ENCODE measurements around the gene USP17L12.
"Not testable (repeated sequence)": the region's sequence is repeated elsewhere in the genome, so short reads cannot be mapped to it uniquely, and the experiment has no call there.

The USP17L12 gene, protein sequence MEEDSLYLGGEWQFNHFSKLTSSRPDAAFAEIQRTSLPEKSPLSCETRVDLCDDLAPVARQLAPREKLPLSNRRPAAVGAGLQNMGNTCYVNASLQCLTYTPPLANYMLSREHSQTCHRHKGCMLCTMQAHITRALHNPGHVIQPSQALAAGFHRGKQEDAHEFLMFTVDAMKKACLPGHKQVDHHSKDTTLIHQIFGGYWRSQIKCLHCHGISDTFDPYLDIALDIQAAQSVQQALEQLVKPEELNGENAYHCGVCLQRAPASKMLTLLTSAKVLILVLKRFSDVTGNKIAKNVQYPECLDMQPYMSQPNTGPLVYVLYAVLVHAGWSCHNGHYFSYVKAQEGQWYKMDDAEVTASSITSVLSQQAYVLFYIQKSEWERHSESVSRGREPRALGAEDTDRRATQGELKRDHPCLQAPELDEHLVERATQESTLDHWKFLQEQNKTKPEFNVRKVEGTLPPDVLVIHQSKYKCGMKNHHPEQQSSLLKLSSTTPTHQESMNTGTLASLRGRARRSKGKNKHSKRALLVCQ

DNA sequence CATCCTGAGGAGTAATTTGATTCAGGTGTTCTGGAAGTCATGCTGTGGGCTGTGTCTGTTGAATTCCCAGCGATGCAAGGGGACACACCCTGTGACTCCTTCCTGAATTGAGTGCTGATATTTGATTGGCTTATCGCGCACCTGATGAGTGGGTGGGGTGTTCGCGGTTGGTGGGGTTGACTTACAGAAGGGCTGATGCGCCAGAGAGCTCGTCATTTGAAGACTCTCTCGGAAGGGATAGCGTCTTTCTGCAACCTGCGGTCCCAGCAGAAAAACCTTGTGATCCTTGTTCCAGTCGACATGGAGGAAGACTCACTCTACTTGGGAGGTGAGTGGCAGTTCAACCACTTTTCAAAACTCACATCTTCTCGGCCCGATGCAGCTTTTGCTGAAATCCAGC lies at the start of gene USP17L12:
Gene USP17L12 (plus strand): TSS at position 301 of the 400 bp plus-strand sequence. CDS start 0 bp downstream, at position 301.
- not testable (repeated sequence) for H3K36me3 ChIP-seq (ENCODE audit: insufficient read depth, low read length); H3K9me3 ChIP-seq (ENCODE audit: control insufficient read depth, insufficient read depth, low read length); H3K4me1 ChIP-seq (ENCODE audit: insufficient read depth, low read length); H3K9ac ChIP-seq (ENCODE audit: low read depth, low read length)

DNA sequence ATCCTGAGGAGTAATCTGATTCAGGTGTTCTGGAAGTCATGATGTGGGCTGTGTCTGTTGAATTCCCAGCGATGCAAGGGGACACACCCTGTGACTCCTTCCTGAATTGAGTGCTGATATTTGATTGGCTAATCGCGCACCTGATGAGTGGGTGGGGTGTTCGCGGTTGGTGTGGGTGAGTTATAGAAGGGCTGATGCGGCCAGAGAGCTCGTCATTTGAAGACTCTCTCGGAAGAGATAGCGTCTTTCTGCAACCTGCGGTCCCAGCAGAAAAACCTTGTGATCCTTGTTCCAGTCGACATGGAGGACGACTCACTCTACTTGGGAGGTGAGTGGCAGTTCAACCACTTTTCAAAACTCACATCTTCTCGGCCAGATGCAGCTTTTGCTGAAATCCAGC lies 9.6 kb upstream of the USP17L12 start, which contains the start of gene USP17L10:
Gene USP17L10 (plus strand): TSS at position 301 of the 400 bp plus-strand sequence. CDS start 0 bp downstream, at position 301.
- H3K4me1 ChIP-seq (ENCODE audit: insufficient read depth, low read length); H3K36me3 ChIP-seq (ENCODE audit: insufficient read depth, low read length); H3K9me3 ChIP-seq (ENCODE audit: control insufficient read depth, insufficient read depth, low read length): not testable (repeated sequence)

DNA sequence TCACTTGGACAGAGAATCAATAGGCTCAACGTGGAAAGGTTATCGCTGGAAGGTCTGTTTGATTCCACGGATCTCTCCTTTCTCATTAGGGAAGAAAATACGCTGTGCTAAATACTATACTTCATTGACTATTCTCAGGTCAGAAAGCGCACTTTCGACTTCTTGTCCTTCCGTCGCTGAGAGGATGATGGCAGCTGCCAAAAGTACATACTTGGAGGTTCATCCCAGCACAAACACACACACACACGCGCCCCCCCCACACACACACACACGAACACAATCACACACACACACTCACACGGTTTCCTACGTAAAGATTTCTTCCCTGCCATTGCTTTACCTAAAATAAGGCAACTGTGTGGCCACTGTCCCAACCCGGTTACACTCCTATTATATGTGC lies 5.3 kb upstream of the USP17L12 start:
- not testable (repeated sequence) for H3K36me3 ChIP-seq (ENCODE audit: insufficient read depth, low read length); H3K9ac ChIP-seq (ENCODE audit: low read depth, low read length); H3K4me1 ChIP-seq (ENCODE audit: insufficient read depth, low read length); H3K9me3 ChIP-seq (ENCODE audit: control insufficient read depth, insufficient read depth, low read length)

More for the DNA sequence above, 9.6 kb upstream of the USP17L12 start, which contains the start of gene USP17L10:
- not testable (repeated sequence) for H3K9ac ChIP-seq (ENCODE audit: low read depth, low read length)

DNA sequence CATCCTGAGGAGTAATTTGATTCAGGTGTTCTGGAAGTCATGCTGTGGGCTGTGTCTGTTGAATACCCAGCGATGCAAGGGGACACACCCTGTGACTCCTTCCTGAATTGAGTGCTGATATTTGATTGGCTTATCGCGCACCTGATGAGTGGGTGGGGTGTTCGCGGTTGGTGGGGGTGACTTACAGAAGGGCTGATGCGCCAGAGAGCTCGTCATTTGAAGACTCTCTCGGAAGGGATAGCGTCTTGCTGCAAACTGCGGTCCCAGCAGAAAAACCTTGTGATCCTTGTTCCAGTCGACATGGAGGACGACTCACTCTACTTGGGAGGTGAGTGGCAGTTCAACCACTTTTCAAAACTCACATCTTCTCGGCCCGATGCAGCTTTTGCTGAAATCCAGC lies 4.8 kb upstream of the USP17L12 start, which contains the start of gene USP17L11:
Gene USP17L11 (plus strand): TSS at position 301 of the 400 bp plus-strand sequence. CDS start 0 bp downstream, at position 301.
- H3K4me1 ChIP-seq (ENCODE audit: insufficient read depth, low read length); H3K36me3 ChIP-seq (ENCODE audit: insufficient read depth, low read length); H3K9ac ChIP-seq (ENCODE audit: low read depth, low read length); H3K9me3 ChIP-seq (ENCODE audit: control insufficient read depth, insufficient read depth, low read length): not testable (repeated sequence)

DNA sequence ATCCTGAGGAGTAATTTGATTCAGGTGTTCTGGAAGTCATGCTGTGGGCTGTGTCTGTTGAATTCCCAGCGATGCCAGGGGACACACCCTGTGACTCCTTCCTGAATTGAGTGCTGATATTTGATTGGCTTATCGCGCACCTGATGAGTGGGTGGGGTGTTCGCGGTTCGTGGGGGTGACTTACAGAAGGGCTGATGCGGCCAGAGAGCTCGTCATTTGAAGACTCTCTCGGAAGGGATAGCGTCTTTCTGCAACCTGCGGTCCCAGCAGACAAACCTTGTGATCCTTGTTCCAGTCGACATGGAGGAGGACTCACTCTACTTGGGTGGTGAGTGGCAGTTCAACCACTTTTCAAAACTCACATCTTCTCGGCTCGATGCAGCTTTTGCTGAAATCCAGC lies 4.6 kb downstream of the USP17L12 start, which contains the start of gene USP17L13:
Gene USP17L13 (plus strand): TSS at position 301 of the 400 bp plus-strand sequence. CDS start 0 bp downstream, at position 301.
- not testable (repeated sequence) for H3K36me3 ChIP-seq (ENCODE audit: insufficient read depth, low read length); H3K4me1 ChIP-seq (ENCODE audit: insufficient read depth, low read length); H3K9me3 ChIP-seq (ENCODE audit: control insufficient read depth, insufficient read depth, low read length); H3K9ac ChIP-seq (ENCODE audit: low read depth, low read length)

DNA sequence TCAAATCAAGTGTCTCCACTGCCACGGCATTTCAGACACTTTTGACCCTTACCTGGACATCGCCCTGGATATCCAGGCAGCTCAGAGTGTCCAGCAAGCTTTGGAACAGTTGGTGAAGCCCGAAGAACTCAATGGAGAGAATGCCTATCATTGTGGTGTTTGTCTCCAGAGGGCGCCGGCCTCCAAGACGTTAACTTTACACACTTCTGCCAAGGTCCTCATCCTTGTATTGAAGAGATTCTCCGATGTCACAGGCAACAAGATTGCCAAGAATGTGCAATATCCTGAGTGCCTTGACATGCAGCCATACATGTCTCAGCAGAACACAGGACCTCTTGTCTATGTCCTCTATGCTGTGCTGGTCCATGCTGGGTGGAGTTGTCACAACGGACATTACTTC lies 10.3 kb downstream of the USP17L12 start:
- not testable (repeated sequence) for H3K9ac ChIP-seq (ENCODE audit: low read depth, low read length); H3K36me3 ChIP-seq (ENCODE audit: insufficient read depth, low read length); H3K9me3 ChIP-seq (ENCODE audit: control insufficient read depth, insufficient read depth, low read length); H3K4me1 ChIP-seq (ENCODE audit: insufficient read depth, low read length)

DNA sequence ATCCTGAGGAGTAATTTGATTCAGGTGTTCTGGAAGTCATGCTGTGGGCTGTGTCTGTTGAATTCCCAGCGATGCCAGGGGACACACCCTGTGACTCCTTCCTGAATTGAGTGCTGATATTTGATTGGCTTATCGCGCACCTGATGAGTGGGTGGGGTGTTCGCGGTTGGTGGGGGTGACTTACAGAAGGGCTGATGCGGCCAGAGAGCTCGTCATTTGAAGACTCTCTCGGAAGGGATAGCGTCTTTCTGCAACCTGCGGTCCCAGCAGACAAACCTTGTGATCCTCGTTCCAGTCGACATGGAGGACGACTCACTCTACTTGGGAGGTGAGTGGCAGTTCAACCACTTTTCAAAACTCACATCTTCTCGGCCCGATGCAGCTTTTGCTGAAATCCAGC lies 14.1 kb downstream of the USP17L12 start, which contains the start of gene USP17L15:
Gene USP17L15 (plus strand): TSS at position 301 of the 400 bp plus-strand sequence. CDS start 0 bp downstream, at position 301.
- H3K4me1 ChIP-seq (ENCODE audit: insufficient read depth, low read length); H3K9me3 ChIP-seq (ENCODE audit: control insufficient read depth, insufficient read depth, low read length); H3K9ac ChIP-seq (ENCODE audit: low read depth, low read length); H3K36me3 ChIP-seq (ENCODE audit: insufficient read depth, low read length): not testable (repeated sequence)

DNA sequence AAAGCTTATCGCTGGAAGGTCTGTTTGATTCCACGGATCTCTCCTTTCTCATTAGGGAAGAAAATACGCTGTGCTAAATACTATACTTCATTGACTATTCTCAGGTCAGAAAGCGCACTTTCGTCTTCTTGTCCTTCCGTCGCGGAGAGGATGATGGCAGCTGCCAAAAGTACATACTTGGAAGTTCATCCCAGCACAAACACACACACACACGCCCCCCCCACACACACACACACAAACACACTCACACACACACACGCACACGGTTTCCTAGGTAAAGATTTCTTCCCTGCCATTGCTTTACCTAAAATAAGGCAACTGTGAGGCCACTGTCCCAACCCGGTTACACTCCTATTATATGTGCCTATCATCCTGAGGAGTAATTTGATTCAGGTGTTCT lies 18.5 kb downstream of the USP17L12 start:
- not testable (repeated sequence) for H3K9ac ChIP-seq (ENCODE audit: low read depth, low read length); H3K36me3 ChIP-seq (ENCODE audit: insufficient read depth, low read length); H3K4me1 ChIP-seq (ENCODE audit: insufficient read depth, low read length); H3K9me3 ChIP-seq (ENCODE audit: control insufficient read depth, insufficient read depth, low read length)

DNA sequence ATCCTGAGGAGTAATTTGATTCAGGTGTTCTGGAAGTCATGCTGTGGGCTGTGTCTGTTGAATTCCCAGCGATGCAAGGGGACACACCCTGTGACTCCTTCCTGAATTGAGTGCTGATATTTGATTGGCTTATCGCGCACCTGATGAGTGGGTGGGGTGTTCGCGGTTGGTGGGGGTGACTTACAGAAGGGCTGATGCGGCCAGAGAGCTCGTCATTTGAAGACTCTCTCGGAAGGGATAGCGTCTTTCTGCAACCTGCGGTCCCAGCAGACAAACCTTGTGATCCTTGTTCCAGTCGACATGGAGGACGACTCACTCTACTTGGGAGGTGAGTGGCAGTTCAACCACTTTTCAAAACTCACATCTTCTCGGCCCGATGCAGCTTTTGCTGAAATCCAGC lies 23.6 kb downstream of the USP17L12 start, which contains the start of gene USP17L17:
Gene USP17L17 (plus strand): TSS at position 301 of the 400 bp plus-strand sequence. CDS start 0 bp downstream, at position 301.
- H3K36me3 ChIP-seq (ENCODE audit: insufficient read depth, low read length); H3K9ac ChIP-seq (ENCODE audit: low read depth, low read length); H3K4me1 ChIP-seq (ENCODE audit: insufficient read depth, low read length); H3K9me3 ChIP-seq (ENCODE audit: control insufficient read depth, insufficient read depth, low read length): not testable (repeated sequence)

DNA sequence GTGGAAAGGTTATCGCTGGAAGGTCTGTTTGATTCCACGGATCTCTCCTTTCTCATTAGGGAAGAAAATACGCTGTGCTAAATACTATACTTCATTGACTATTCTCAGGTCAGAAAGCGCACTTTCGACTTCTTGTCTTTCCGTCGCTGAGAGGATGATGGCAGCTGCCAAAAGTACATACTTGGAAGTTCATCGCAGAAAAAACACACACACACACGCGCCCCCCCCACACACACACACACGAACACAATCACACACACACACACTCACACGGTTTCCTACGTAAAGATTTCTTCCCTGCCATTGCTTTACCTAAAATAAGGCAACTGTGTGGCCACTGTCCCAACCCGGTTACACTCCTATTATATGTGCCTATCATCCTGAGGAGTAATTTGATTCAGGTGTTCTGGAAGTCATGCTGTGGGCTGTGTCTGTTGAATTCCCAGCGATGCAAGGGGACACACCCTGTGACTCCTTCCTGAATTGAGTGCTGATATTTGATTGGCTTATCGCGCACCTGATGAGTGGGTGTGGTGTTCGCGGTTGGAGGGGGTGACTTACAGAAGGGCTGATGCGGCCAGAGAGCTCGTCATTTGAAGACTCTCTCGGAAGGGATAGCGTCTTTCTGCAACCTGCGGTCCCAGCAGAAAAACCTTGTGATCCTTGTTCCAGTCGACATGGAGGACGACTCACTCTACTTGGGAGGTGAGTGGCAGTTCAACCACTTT lies 28.2 kb downstream of the USP17L12 start, which contains the start of gene USP17L18:
Gene USP17L18 (plus strand): TSS at position 678 of the 728 bp plus-strand sequence. CDS start 0 bp downstream, at position 678.
- not testable (repeated sequence) for H3K9me3 ChIP-seq (ENCODE audit: control insufficient read depth, insufficient read depth, low read length); H3K9ac ChIP-seq (ENCODE audit: low read depth, low read length); H3K4me1 ChIP-seq (ENCODE audit: insufficient read depth, low read length); H3K36me3 ChIP-seq (ENCODE audit: insufficient read depth, low read length)

DNA sequence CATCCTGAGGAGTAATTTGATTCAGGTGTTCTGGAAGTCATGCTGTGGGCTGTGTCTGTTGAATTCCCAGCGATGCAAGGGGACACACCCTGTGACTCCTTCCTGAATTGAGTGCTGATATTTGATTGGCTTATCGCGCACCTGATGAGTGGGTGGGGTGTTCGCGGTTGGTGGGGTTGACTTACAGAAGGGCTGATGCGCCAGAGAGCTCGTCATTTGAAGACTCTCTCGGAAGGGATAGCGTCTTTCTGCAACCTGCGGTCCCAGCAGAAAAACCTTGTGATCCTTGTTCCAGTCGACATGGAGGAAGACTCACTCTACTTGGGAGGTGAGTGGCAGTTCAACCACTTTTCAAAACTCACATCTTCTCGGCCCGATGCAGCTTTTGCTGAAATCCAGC lies 33.1 kb downstream of the USP17L12 start, which contains the start of gene USP17L19:
Gene USP17L19 (plus strand): TSS at position 301 of the 400 bp plus-strand sequence. CDS start 0 bp downstream, at position 301.
- not testable (repeated sequence) for H3K9ac ChIP-seq (ENCODE audit: low read depth, low read length); H3K4me1 ChIP-seq (ENCODE audit: insufficient read depth, low read length); H3K9me3 ChIP-seq (ENCODE audit: control insufficient read depth, insufficient read depth, low read length); H3K36me3 ChIP-seq (ENCODE audit: insufficient read depth, low read length)

DNA sequence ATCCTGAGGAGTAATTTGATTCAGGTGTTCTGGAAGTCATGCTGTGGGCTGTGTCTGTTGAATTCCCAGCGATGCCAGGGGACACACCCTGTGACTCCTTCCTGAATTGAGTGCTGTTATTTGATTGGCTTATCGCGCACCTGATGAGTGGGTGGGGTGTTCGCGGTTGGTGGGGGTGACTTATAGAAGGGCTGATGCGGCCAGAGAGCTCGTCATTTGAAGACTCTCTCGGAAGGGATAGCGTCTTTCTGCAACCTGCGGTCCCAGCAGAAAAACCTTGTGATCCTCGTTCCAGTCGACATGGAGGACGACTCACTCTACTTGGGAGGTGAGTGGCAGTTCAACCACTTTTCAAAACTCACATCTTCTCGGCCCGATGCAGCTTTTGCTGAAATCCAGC lies 37.9 kb downstream of the USP17L12 start, which contains the start of gene USP17L20:
Gene USP17L20 (plus strand): TSS at position 301 of the 400 bp plus-strand sequence. CDS start 0 bp downstream, at position 301.
- H3K9me3 ChIP-seq (ENCODE audit: control insufficient read depth, insufficient read depth, low read length); H3K9ac ChIP-seq (ENCODE audit: low read depth, low read length); H3K36me3 ChIP-seq (ENCODE audit: insufficient read depth, low read length); H3K4me1 ChIP-seq (ENCODE audit: insufficient read depth, low read length): not testable (repeated sequence)

DNA sequence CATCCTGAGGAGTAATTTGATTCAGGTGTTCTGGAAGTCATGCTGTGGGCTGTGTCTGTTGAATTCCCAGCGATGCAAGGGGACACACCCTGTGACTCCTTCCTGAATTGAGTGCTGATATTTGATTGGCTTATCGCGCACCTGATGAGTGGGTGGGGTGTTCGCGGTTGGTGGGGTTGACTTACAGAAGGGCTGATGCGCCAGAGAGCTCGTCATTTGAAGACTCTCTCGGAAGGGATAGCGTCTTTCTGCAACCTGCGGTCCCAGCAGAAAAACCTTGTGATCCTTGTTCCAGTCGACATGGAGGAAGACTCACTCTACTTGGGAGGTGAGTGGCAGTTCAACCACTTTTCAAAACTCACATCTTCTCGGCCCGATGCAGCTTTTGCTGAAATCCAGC lies 42.6 kb downstream of the USP17L12 start, which contains the start of gene USP17L21:
Gene USP17L21 (plus strand): TSS at position 301 of the 400 bp plus-strand sequence. CDS start 0 bp downstream, at position 301.
- not testable (repeated sequence) for H3K36me3 ChIP-seq (ENCODE audit: insufficient read depth, low read length); H3K9ac ChIP-seq (ENCODE audit: low read depth, low read length); H3K9me3 ChIP-seq (ENCODE audit: control insufficient read depth, insufficient read depth, low read length); H3K4me1 ChIP-seq (ENCODE audit: insufficient read depth, low read length)

DNA sequence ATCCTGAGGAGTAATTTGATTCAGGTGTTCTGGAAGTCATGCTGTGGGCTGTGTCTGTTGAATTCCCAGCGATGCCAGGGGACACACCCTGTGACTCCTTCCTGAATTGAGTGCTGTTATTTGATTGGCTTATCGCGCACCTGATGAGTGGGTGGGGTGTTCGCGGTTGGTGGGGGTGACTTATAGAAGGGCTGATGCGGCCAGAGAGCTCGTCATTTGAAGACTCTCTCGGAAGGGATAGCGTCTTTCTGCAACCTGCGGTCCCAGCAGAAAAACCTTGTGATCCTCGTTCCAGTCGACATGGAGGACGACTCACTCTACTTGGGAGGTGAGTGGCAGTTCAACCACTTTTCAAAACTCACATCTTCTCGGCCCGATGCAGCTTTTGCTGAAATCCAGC lies 47.4 kb downstream of the USP17L12 start, which contains the start of gene USP17L22:
Gene USP17L22 (plus strand): TSS at position 301 of the 400 bp plus-strand sequence. CDS start 0 bp downstream, at position 301.
- not testable (repeated sequence) for H3K4me1 ChIP-seq (ENCODE audit: insufficient read depth, low read length); H3K36me3 ChIP-seq (ENCODE audit: insufficient read depth, low read length); H3K9me3 ChIP-seq (ENCODE audit: control insufficient read depth, insufficient read depth, low read length); H3K9ac ChIP-seq (ENCODE audit: low read depth, low read length)

Measured in ES-I3 (cell line).